HUES64 (cell line): ENCODE results near the gene AMPD3.

ENCODE experiments used
- H3K27ac ChIP-seq: 2 replicates; pipeline ENCODE4 v1.7.0; 2013; ENCODE audit warnings: low read depth, low read length, inconsistent platforms
- H3K27me3 ChIP-seq: 2 replicates; pipeline ENCODE4 v1.6.1; 2013; ENCODE audit warnings: mild to moderate bottlenecking, low read length; ENCODE audit not compliant: insufficient read depth
- H3K36me3 ChIP-seq: 2 replicates; pipeline ENCODE4 v1.6.1; 2013; ENCODE audit warnings: mild to moderate bottlenecking, low read length; ENCODE audit not compliant: insufficient read depth
- H3K4me1 ChIP-seq: 2 replicates; pipeline ENCODE4 v1.6.1; 2013; ENCODE audit warnings: mild to moderate bottlenecking, low read length, moderate library complexity; ENCODE audit not compliant: insufficient read depth
- H3K4me3 ChIP-seq: 2 replicates; pipeline ENCODE4 v1.5.1; 2013; ENCODE audit warnings: mild to moderate bottlenecking, low read length, moderate library complexity
- H3K9ac ChIP-seq: 2 replicates; pipeline ENCODE4 v1.6.1; 2013; ENCODE audit warnings: mild to moderate bottlenecking, low read depth, low read length
- H3K9me3 ChIP-seq: 2 replicates; pipeline ENCODE4 v1.6.1; 2013; ENCODE audit warnings: low read depth, low read length; ENCODE audit not compliant: insufficient read depth
- WGBS: fragments of 150-250, 120-280 bp; methylation state at CpG from one replicate; pipeline ENCODE4 v1.1.7; 2013; ENCODE audit warnings: missing lambda C conversion rate; 5-methylcytosine and 5-hydroxymethylcytosine counted together

The AMPD3 gene

DNA sequence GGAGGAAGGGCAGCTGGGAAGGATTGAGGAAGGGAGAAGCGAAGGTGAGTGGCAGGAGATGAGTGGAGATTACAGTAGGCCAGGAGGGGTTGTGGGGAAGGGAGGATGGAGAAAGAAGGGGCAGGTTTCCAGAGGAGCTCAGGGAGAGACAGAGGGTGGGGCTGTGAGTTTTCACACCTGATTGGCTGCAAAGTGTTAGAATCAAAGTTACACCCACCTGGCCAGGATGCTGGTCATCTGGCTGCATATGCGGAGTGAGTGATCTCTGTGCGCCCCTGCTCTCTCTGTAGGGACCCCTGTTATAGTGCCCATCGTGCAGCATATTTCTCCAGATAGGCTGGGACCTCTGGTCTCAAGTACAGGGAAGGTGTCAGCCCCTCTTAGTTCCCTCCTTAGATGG lies 18.3 kb downstream of the AMPD3 start:
- Histone ChIP-seq H3K36me3 (no peaks in the 10 kb centered on the region), H3K4me3 (no peak overlapping the region), H3K4me1 (no peaks in the 10 kb centered on the region), H3K9me3 (no peaks in the 10 kb centered on the region), H3K27ac (no peak overlapping the region), H3K9ac (no peak overlapping the region), H3K27me3 (no peaks in the 10 kb centered on the region)
- 87% methylated on average over 4 of the region's 4 CpGs for WGBS

DNA sequence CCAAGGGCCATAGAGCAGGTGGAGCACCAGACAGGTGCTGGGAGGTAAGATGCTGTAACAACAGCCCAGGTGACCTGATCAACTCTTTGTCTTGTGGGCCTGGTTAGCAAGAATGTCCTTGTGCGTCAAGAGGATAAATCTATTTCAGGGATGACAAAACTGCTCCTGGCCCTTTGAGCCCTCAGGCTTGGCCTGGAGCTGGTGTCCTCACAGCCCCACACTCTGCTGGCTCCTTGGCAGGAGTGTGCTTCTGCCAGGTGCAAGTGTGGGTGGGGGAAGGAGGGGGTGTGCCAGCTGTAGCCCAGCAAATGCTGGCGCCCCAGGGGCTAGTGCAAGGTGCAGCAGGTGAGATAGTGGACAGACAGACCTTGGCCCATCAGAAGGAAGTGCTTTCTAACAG lies 19.5 kb downstream of the AMPD3 start:
- no peaks in the 10 kb centered on the region for H3K27me3 ChIP-seq
- no peaks in the 10 kb centered on the region for H3K4me1 ChIP-seq
- no peak overlapping the region for H3K27ac ChIP-seq
- WGBS = 91% methylated on average over 2 of the region's 2 CpGs
- H3K9me3 ChIP-seq = no peaks in the 10 kb centered on the region
- H3K36me3 ChIP-seq = no peaks in the 10 kb centered on the region
- H3K9ac ChIP-seq = no peak overlapping the region
- H3K4me3 ChIP-seq = no peak overlapping the region

DNA sequence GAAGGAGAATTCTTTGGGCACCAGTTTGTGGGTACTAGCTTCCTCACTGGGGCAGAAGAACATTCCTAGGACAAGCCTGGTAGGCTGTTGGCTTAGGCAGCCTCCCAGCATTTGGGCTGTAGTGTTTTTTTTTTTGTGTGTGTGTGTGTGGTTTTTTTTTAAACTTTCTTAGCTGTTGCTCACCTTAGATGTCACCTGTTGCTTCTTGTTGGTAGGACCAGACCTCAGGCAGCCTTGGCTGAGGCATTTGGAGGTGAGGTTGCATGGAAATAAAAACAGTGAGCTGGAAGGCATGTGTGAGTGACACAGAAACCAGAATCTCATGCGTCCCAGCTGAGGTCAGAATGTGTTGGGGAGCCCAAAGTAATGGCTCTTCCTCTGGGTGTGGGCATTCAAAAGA lies 21.3 kb downstream of the AMPD3 start:
- Histone ChIP-seq H3K9ac (no peak overlapping the region), H3K9me3 (no peaks in the 10 kb centered on the region), H3K27ac (no peak overlapping the region), H3K27me3 (no peaks in the 10 kb centered on the region), H3K4me3 (no peak overlapping the region), H3K4me1 (no peaks in the 10 kb centered on the region), H3K36me3 (no peaks in the 10 kb centered on the region)
- 90% methylated on average over 1 of the region's 1 CpG for WGBS

DNA sequence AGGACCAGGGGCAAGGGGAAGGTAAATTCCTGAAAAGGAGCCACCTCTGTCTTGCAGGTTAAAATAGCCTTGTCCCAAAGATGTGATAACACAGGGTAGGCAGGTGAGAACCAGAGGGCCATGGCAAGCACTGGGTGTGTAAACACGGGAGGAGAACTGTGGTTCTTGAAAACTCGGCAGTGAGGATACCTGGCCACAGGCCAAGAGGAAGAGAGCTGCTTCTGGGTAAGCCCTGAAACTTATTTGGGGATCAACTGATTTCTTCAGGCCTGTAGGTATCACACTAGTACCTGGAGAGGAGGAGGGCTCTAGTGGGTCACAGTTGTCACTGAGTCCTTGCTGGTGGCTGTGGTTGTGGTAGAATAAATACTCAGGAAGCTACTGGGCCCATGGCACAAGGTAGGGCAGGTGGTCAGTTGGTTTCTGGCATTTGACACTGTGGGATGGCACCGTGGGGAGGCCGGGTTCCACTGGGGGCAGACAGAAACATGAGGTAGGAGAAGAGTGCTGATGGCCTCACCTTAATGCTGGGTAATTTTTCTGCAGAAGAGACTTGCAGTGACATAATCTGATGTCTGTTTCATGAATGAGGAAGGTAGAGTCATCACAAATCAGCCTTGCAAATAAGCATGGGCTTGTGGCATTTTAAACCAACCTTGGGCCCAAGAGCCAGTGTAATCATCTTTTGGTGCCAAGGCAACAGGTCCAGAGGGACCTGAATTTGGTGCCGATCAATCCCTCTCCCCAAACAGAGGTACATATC lies 22.0 kb downstream of the AMPD3 start:
- WGBS = 91% methylated on average over 5 of the region's 5 CpGs
- no peak overlapping the region for H3K4me3 ChIP-seq
- no peaks in the 10 kb centered on the region for H3K4me1 ChIP-seq
- H3K27me3 ChIP-seq = no peaks in the 10 kb centered on the region
- no peak overlapping the region for H3K9ac ChIP-seq
- H3K9me3 ChIP-seq = no peaks in the 10 kb centered on the region
- no peaks in the 10 kb centered on the region for H3K36me3 ChIP-seq
- no peak overlapping the region for H3K27ac ChIP-seq

DNA sequence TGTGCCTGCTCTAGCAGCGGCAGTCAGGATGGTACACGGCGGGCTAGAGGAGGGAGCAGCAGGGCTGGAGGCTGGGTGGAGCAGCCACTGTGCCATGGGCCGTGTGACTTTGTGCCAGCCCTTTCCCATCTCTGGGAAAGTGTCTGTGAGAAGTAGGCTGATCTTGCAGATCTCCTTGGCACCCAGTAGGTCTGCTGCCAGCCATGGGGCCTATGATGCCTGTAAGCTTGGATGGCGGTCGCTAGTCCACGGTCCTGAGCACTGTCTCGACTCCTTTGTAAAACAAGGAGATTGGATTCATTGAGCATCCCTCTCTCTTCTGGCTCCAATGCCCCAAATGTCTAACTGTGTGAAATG lies 22.6 kb downstream of the AMPD3 start:
- 91% methylated on average over 8 of the region's 8 CpGs for WGBS
- no peaks in the 10 kb centered on the region for H3K36me3 ChIP-seq
- no peak overlapping the region for H3K9ac ChIP-seq
- H3K4me1 ChIP-seq = no peaks in the 10 kb centered on the region
- no peak overlapping the region for H3K4me3 ChIP-seq
- H3K9me3 ChIP-seq = no peaks in the 10 kb centered on the region
- H3K27ac ChIP-seq = no peak overlapping the region
- no peaks in the 10 kb centered on the region for H3K27me3 ChIP-seq

DNA sequence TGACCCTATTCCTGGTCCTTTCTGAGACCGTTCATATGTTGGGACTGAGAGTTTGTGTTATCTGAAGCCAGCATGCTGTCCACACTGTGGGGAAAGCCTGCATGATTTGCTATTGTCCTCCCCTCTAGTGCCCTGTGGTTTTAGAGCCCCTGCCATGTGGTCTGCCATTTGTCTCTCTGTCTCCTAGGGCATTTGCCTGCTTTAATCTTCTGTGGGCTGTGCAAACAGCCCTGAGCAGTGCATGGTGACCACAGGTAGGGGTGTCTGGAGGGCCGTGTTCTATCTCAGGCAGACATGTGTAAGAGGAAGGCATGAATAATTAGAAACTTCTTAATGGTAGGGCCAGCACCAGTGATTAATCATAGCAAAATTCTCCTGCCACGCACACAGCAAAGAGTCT lies 23.0 kb downstream of the AMPD3 start:
- H3K36me3 ChIP-seq = no peaks in the 10 kb centered on the region
- H3K27me3 ChIP-seq = no peaks in the 10 kb centered on the region
- H3K9me3 ChIP-seq = no peaks in the 10 kb centered on the region
- 90% methylated on average over 3 of the region's 3 CpGs for WGBS
- H3K4me1 ChIP-seq = no peaks in the 10 kb centered on the region
- no peak overlapping the region for H3K27ac ChIP-seq
- no peak overlapping the region for H3K4me3 ChIP-seq
- no peak overlapping the region for H3K9ac ChIP-seq

DNA sequence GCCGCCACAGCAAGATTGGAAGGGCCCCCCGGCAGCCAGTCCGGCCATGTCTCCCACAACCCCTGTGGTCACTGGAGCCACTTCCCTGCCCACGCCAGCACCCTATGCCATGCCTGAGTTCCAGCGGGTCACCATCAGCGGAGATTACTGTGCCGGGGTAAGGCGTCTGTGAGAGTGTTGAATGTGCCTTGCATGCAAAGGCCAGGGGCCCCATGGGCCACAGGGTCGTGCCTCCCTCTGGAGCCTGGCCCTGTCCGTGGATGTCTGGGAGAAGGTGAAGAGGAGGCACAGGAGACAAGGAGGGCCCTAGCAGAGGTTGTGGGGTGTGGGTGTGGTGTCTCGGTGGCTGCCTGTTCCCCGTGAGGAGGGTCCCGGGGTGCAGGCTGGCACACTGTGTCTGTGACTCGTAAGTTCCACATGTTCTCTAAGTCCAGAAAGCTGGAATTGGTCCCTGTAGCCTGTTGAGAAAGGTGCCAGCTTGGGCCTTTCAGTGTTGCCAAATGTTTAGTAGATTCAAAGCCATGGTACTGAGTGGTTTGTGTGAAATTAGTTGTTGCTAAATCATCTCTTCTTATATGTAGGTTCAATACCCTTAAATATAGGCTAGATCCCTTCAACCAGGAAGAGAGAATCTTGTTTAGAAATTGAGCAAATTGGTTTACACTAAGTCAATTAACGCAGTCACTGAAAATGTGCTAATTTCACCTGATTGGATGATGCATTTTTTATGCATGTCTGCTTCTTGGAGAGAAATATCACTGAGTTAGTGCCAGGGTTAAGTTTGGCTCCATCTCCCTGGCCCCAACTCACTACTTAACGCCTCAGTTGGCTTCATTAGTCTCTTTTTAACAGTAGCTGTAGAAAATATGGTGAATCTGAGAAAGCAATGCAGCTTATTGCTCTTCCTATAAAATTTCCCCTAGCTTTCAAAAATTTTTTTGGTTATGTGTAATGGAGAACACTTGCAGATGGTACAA lies 23.8 kb downstream of the AMPD3 start:
- Histone ChIP-seq H3K4me1 (no peaks in the 10 kb centered on the region), H3K9ac (no peak overlapping the region), H3K27me3 (no peaks in the 10 kb centered on the region), H3K36me3 (no peaks in the 10 kb centered on the region), H3K4me3 (no peak overlapping the region), H3K27ac (no peak overlapping the region), H3K9me3 (no peaks in the 10 kb centered on the region)
- 93% methylated on average over 15 of the region's 16 CpGs for WGBS

DNA sequence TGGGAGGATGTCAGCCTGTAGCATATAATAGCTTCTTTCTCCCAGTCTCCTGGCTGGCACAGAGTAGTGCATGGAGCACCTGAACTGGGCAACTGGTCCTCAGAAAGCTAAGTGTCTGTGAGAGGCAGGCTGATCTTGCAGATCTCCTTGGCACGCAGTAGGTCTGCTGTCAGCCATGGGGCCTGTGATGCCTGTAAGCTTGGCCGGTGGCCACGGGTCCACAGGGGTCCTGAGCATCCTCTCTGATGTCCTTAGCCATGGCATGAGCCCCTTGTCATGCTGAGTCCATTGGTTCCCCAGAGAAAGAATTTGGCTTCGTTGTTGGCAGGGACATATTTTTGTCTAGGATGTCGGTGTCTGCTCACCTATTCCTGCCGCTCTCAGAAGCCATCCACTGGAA lies 25.0 kb downstream of the AMPD3 start:
- no peaks in the 10 kb centered on the region for H3K36me3 ChIP-seq
- H3K27me3 ChIP-seq = no peaks in the 10 kb centered on the region
- H3K9ac ChIP-seq = no peak overlapping the region
- no peaks in the 10 kb centered on the region for H3K4me1 ChIP-seq
- no peak overlapping the region for H3K4me3 ChIP-seq
- no peaks in the 10 kb centered on the region for H3K9me3 ChIP-seq
- no peak overlapping the region for H3K27ac ChIP-seq
- WGBS = 90% methylated on average over 6 of the region's 6 CpGs

DNA sequence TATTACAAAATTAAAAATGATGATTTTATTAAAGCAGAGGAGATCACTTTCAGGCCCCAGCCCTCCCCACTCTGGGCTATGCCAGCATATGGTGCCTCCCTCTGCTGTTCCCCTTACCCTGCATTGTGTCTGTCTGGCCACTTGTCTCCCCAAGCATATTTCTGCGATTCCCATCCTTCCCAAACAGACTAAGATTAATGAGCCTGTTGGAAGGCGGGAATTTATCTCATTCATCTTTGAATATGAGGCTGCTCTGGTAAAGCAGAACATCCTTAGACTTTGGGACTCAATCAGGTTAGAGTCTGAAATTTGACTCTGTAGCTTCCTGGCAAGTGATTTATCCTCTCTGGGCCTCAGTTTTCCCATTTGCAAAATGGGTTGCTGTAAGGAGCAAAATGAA lies 25.7 kb downstream of the AMPD3 start:
- Histone ChIP-seq H3K4me3 (no peak overlapping the region), H3K27ac (no peak overlapping the region), H3K9me3 (no peaks in the 10 kb centered on the region), H3K9ac (no peak overlapping the region), H3K27me3 (no peaks in the 10 kb centered on the region), H3K36me3 (no peaks in the 10 kb centered on the region), H3K4me1 (no peaks in the 10 kb centered on the region)
- 91% methylated on average over 2 of the region's 2 CpGs for WGBS

DNA sequence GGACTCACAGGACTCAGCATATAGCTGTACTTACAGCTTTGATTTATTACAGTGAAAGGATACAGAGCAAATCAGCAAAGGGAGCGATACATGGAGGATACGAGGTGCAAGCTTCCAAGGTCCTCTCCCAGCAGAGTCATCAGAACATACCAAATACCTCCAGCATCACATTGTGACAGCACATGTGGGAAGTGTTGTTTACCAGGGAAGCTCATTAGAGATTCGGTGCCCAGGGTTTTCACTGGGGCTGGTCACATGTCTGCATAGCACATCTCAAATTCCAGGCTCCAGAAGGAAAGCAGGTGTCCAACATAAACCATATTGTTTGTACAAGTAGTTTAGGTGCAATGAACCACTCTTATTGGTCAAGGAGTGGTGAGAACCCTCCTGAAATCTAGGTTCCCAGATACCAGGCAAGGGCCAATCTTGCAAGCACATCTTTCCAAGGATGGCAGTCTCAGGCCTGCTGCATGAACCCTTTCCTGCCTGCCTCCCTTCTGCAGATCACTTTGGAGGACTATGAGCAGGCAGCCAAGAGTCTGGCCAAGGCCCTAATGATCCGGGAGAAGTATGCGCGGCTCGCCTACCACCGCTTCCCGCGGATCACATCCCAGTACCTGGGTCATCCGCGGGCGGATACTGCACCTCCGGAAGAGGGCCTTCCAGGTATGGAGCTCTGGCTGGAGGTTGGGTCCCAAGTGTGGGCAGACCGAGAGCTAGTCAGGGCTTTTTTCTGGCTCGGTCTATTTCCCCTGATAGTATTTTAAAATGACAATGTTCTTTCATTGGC lies 26.7 kb downstream of the AMPD3 start:
- Histone ChIP-seq H3K36me3 (no peaks in the 10 kb centered on the region), H3K9me3 (no peaks in the 10 kb centered on the region), H3K9ac (no peak overlapping the region), H3K4me3 (no peak overlapping the region), H3K27me3 (no peaks in the 10 kb centered on the region), H3K27ac (no peak overlapping the region), H3K4me1 (no peaks in the 10 kb centered on the region)
- 93% methylated on average over 16 of the region's 16 CpGs for WGBS

DNA sequence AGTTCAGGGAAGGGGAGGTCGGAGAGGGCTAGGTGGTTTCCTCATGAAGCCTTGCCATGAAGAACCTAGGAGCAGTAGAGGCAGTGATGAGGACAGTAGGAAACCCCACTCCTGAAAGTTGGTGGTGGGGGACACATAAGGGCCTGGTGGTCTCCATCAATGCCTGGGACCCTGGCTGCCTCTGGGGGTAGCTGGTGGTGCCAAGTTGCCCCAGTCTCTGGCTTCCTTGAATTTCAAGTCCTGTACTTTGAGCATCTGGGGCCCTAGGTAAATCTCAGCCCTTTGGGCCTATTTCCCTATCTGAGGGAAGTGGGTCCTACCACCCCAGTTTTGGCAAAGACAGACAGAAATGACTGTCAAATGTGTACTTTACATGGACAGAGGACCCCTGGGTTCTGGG lies 28.1 kb downstream of the AMPD3 start:
- H3K4me3 ChIP-seq = no peak overlapping the region
- H3K9ac ChIP-seq = no peak overlapping the region
- H3K4me1 ChIP-seq = no peaks in the 10 kb centered on the region
- H3K27ac ChIP-seq = no peak overlapping the region
- H3K36me3 ChIP-seq = no peaks in the 10 kb centered on the region
- H3K9me3 ChIP-seq = no peaks in the 10 kb centered on the region
- no peaks in the 10 kb centered on the region for H3K27me3 ChIP-seq
- WGBS = 94% methylated on average over 1 of the region's 1 CpG
